ENCODE measurements around the gene LASP1NB.
"Not testable (repeated sequence)": the region's sequence is repeated elsewhere in the genome, so short reads cannot be mapped to it uniquely, and the experiment has no call there.

The LASP1NB gene

GRCh38 chr17:38916771-38917170 lies 8.6 kb upstream of the LASP1NB start:
- DNase-seq (ENCODE audit: low read depth in 1 of 2, low spot score in 1 of 2) = no peak

GRCh38 chr17:38917259-38917658 lies 8.2 kb upstream of the LASP1NB start:
- no peak for DNase-seq (ENCODE audit: low read depth in 1 of 2, low spot score in 1 of 2)

DNA sequence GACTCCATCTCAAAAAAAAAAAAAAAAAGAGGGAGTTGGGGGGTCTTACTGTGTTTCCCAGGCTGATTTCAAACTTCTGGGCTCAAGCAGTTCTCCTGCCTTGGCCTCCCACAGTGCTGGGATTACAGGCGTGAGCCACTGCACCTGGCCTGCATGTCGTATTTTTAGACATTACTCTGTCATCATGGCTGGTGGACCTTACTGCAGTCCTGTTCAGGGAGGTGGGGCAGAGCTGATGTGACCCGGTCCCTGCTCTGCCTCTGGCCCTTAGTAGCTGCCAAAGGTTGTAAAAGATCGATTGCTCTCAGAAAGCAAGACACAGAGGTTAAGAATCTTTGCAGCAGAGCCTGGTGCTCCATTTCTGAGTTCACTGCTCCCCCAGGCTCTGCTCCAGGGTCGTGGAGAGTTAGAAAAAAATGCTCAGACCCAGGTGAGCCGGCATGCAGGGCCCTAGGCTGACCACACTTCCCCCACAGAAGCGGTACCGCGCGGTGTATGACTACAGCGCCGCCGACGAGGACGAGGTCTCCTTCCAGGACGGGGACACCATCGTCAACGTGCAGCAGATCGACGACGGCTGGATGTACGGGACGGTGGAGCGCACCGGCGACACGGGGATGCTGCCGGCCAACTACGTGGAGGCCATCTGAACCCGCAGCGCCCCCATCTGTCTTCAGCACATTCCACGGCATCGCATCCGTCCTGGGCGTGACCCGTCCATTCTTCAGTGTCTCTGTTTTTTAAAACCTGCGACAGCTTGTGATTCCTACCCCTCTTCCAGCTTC lies 7.1 kb upstream of the LASP1NB start:
- no peak for DNase-seq (ENCODE audit: low read depth in 1 of 2, low spot score in 1 of 2)

- no peak for DNase-seq (ENCODE audit: low read depth in 1 of 2, low spot score in 1 of 2)
These were observed 6.5 kb upstream of the LASP1NB start for GRCh38 chr17:38918916-38919315.

- DNase-seq (ENCODE audit: low read depth in 1 of 2, low spot score in 1 of 2) = no peak
These were observed 5.9 kb upstream of the LASP1NB start for GRCh38 chr17:38919316-38920078.

GRCh38 chr17:38920374-38921291 lies 4.8 kb upstream of the LASP1NB start:
- DNase-seq (ENCODE audit: low read depth in 1 of 2, low spot score in 1 of 2) = no peak

DNA sequence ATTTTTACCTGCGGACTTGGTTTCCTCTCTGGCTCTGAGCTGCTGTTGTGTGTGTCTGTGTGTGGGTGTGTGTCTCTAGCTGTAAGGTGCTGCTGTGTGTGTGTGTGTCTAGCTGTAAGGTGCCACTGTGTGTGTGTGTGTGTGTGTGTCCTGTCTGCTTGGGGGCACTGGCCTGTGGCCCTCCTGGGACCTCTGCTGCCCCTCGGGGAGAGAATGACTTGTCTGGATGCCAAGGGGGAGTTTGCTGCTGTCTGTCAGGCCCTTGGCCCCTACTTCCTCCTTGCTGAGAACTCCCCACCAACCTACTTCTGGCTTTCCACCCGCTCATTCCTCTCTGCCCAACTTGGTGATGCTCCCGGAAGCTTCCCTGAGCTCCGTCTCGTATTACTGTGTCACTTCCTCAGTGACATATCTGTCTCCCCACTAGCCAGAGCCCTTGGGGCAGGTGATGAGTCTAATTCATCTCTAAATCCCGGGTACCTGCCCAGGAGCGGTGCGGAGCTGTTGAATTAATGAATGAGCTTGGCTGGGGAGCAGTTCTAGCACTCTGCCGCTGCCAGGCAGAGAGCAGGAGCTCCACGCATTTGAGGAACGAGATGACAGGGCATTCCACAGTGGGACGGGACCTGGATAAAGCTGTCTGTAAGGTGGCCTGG lies 3.5 kb upstream of the LASP1NB start:
- no peak for DNase-seq (ENCODE audit: low read depth in 1 of 2, low spot score in 1 of 2)

GRCh38 chr17:38922538-38923297 lies 2.7 kb upstream of the LASP1NB start:
- DNase-seq (ENCODE audit: low read depth in 1 of 2, low spot score in 1 of 2) = no peak

DNA sequence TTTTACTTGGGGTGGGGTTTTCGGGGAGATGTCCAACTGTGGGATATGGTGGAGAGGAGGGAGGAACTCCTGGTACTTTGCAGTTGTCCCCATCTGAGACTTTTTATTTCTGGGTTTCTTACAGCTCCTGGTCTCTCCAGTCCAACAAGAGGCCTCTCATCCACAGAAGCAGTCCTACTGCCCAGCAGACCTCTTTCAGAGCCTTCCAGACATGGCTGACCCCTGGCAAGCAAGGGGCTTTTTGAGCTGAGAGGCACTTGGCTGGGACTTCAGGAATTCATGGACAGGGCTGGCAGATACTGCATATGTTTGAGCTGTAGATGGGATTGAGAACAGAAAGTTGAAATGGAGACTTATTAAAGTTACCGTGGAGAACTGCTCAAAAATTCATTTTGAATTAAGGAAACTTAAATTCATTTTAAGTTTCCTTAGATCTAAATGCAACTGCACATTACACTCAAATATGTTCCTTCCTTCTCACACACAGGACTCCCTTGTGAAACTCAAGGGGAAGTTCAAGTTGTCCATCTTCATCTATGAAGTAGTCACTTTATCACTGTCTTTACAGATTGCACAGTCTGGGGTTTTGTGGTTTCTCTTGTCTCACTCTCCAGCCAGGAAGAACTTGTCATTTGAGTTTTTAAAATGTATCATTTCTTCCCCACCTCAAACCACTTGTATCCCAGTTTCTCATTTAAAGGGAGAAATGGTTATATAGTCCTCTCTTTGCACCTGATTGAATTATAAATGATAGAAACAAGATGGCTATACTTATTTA lies 1.1 kb downstream of the LASP1NB start:
- no peak for DNase-seq (ENCODE audit: low read depth in 1 of 2, low spot score in 1 of 2)

DNA sequence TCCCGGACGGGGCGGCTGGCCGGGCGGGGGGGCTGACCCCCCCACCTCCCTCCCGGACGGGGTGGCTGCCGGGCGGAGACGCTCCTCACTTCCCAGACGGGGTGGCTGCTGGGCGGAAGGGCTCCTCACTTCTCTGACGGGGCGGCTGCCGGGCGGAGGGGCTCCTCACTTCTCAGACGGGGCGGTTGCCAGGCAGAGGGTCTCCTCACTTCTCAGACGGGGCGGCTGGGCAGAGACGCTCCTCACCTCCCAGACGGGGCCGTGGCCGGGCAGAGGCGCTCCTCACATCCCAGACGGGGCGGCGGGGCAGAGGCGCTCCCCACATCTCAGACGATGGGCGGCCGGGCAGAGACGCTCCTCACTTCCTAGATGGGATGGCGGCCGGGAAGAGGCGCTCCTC lies 5.4 kb downstream of the LASP1NB start:
- DNase-seq (ENCODE audit: low read depth in 1 of 2, low spot score in 1 of 2) = not testable (repeated sequence)

- DNase-seq (ENCODE audit: low read depth in 1 of 2, low spot score in 1 of 2) = not testable (repeated sequence)
These were observed 8.5 kb downstream of the LASP1NB start for GRCh38 chr17:38933962-38934361.

DNA sequence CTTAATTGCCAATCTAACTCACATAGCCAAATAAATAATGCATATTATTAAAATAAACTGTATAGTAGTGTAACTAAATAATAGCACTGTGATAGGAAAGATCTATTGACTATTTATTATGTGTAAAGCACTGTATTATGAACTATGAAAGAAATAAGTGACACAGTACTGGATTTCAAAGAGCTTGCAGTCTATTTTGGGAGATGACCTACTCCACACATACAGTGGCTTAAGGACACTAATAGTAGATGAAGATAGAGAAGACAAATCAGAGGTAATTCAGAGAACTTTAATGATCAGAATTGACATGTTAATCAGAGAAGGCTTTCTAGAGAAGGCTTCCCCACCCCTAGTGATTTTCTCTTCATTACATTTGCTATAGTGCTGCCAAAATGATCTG lies 14.6 kb downstream of the LASP1NB start:
- no peak for DNase-seq (ENCODE audit: low read depth in 1 of 2, low spot score in 1 of 2)

- DNase-seq (ENCODE audit: low read depth in 1 of 2, low spot score in 1 of 2) = no peak
These were observed 15.0 kb downstream of the LASP1NB start for GRCh38 chr17:38940404-38940803.

DNA sequence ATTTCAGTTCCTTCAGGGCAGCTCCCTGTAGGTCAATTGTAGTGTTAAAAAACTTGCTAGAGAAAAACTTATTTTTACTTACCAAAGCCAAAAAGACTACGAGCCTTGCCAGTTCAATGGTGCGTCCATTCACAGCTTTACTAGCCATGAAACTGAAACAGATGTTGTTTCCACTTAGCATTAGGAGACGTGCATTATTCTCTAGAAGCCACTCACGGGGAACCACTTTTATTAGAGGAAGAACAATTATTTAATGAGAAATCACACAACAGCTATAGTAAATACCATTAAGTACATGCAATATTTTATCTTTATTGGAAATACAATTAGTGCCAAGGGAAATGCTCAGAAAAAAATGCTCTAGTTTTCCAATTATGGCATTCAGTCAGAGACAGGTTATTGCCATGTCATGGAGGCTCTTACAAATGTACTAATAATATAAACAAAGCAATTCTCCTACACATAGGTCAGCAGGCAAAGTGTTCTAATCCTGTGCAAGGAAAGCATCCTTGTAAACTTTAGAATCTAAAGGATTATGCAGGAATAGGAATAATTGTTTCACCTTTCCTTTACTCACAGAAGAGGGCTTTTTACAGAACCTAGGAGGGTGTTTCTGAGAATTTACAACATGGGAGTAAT lies 17.4 kb downstream of the LASP1NB start:
- DNase-seq (ENCODE audit: low read depth in 1 of 2, low spot score in 1 of 2) = no peak

- DNase-seq (ENCODE audit: low read depth in 1 of 2, low spot score in 1 of 2) = no peak
These were observed 18.2 kb downstream of the LASP1NB start for GRCh38 chr17:38943607-38944006.

DNA sequence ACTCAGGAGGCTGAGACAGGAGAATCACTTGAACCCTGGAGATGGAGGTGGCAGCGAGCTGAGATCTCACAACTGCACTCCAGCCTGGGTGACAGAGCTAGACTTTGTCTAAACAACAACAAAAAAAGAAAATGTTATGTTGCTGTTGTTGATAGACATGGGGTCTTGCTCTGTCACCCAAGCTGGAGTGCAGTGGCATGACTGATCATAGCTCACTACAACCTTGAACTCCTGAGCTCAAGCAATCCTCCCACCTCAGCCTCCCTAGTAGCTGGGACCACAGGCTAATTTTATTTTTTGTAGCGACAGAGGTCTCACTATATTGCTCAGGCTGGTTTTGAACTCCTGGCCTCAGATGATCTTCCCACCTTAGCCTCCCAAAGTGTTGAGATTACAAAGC lies 21.8 kb downstream of the LASP1NB start:
- no peak for DNase-seq (ENCODE audit: low read depth in 1 of 2, low spot score in 1 of 2)

- DNase-seq (ENCODE audit: low read depth in 1 of 2, low spot score in 1 of 2) = not testable (repeated sequence)
These were observed 28.4 kb downstream of the LASP1NB start for GRCh38 chr17:38953800-38954199.

GRCh38 chr17:38958326-38958725 lies 32.9 kb downstream of the LASP1NB start:
- no peak for DNase-seq (ENCODE audit: low read depth in 1 of 2, low spot score in 1 of 2)

DNA sequence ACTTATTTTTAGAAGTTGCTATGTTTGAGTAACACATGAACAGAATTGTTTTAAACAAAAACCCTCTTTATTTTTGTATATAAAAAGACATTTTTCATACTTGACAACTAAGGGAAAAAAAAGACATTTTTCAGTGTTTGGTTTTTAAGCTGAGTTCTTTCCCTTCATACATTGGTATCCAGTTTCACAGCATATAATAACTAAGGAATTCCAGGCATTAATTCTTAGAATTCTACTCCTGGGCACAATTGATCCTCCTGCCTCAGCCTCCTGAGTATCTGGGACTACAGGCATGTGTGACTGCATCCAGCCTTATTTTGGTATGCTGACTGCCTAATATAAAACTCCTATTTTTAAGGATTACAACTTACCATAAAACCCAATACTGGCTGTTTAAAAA lies 33.3 kb downstream of the LASP1NB start:
- DNase-seq (ENCODE audit: low read depth in 1 of 2, low spot score in 1 of 2) = no peak

Measured in activated T-helper 1 cell treated with anti-CD3 and anti-CD28 coated beads, Interleukin-2, amount 50 U/mL, for 16 hours (primary cell).